ENCODE results near the gene COMMD7.

COMMD7 gene

GRCh38 chr20:32660661-32661060 lies 82.6 kb downstream of the COMMD7 start:
- TF ChIP-seq CTCF (IDR thresholded peaks at IDR 0.05; ENCODE audit: low read depth, low read length, missing control alignments), result no peak
- in situ Hi-C loops (cut with HindIII; ENCODE audit: low pct_ligation_motif_present, low sequenced_read_pairs), result no loop called here
- no peak overlapping the region for H3K4me3 ChIP-seq (ENCODE audit: low read depth, low read length)
- H3K27ac ChIP-seq, result no peak overlapping the region
- no peaks in the 10 kb centered on the region for H3K27me3 ChIP-seq (replicated peaks)
- no peak for DNase-seq
- no peaks in the 10 kb centered on the region for H3K36me3 ChIP-seq (replicated peaks)

- Histone ChIP-seq H3K27me3 (replicated peaks) (no peaks in the 10 kb centered on the region), H3K36me3 (replicated peaks) (no peaks in the 10 kb centered on the region), H3K4me3 (ENCODE audit: low read depth, low read length) (no peak overlapping the region), H3K27ac (no peak overlapping the region)
- DNase-seq, result no peak
- in situ Hi-C loops (cut with HindIII; ENCODE audit: low pct_ligation_motif_present, low sequenced_read_pairs), result no loop called here
- TF ChIP-seq CTCF (IDR thresholded peaks at IDR 0.05; ENCODE audit: low read depth, low read length, missing control alignments), result no peak
These were observed 86.4 kb downstream of the COMMD7 start for GRCh38 chr20:32656827-32657226.

GRCh38 chr20:32655903-32656512 lies 87.3 kb downstream of the COMMD7 start:
- no peak for DNase-seq
- Histone ChIP-seq H3K27me3 (replicated peaks) (no peaks in the 10 kb centered on the region), H3K4me3 (ENCODE audit: low read depth, low read length) (no peak overlapping the region), H3K27ac (no peak overlapping the region), H3K36me3 (replicated peaks) (no peaks in the 10 kb centered on the region)
- TF ChIP-seq CTCF (IDR thresholded peaks at IDR 0.05; ENCODE audit: low read depth, low read length, missing control alignments), result no peak
- in situ Hi-C loops (cut with HindIII; ENCODE audit: low pct_ligation_motif_present, low sequenced_read_pairs), result no loop called here

- TF ChIP-seq CTCF (IDR thresholded peaks at IDR 0.05; ENCODE audit: low read depth, low read length, missing control alignments), result peak; percentile 96
- H3K36me3 ChIP-seq (replicated peaks), result no peaks in the 10 kb centered on the region
- no peak overlapping the region for H3K27ac ChIP-seq
- H3K27me3 ChIP-seq (replicated peaks), result no peaks in the 10 kb centered on the region
- in situ Hi-C loops (cut with HindIII; ENCODE audit: low pct_ligation_motif_present, low sequenced_read_pairs), result no loop called here
- DNase-seq, result peak; percentile 75
- H3K4me3 ChIP-seq (ENCODE audit: low read depth, low read length), result no peak overlapping the region
These were observed 90.3 kb downstream of the COMMD7 start for GRCh38 chr20:32652739-32653526.
